ENCODE measurements around the gene IFNK.

DNA sequence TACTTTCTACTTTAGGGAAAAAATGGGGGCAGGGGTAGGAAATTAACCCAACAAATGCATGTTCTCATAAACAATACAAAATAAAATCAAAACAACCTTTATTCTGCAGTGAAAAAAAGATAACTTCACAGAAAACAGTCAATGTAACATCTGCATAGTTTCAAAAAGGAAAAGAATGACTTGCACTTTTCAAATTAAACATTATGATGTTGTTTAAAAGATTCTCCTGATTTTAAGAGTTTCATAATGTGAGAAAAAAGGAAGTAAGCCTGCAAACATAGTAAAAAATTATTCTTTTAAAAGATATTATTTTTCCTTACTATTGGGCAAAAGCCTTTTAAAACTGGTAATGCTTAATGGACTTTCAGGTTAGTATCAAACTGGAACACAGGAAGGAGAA is 41.6 kb downstream of the IFNK start:
- no peak for TF ChIP-seq SMC3 (IDR thresholded peaks at IDR 0.05)
- TF ChIP-seq, protein P1, sequence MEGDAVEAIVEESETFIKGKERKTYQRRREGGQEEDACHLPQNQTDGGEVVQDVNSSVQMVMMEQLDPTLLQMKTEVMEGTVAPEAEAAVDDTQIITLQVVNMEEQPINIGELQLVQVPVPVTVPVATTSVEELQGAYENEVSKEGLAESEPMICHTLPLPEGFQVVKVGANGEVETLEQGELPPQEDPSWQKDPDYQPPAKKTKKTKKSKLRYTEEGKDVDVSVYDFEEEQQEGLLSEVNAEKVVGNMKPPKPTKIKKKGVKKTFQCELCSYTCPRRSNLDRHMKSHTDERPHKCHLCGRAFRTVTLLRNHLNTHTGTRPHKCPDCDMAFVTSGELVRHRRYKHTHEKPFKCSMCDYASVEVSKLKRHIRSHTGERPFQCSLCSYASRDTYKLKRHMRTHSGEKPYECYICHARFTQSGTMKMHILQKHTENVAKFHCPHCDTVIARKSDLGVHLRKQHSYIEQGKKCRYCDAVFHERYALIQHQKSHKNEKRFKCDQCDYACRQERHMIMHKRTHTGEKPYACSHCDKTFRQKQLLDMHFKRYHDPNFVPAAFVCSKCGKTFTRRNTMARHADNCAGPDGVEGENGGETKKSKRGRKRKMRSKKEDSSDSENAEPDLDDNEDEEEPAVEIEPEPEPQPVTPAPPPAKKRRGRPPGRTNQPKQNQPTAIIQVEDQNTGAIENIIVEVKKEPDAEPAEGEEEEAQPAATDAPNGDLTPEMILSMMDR (IDR thresholded peaks at IDR 0.05), result no peak
- TF ChIP-seq, protein P2, sequence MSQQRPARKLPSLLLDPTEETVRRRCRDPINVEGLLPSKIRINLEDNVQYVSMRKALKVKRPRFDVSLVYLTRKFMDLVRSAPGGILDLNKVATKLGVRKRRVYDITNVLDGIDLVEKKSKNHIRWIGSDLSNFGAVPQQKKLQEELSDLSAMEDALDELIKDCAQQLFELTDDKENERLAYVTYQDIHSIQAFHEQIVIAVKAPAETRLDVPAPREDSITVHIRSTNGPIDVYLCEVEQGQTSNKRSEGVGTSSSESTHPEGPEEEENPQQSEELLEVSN (IDR thresholded peaks at IDR 0.05; ENCODE audit: borderline replicate concordance, low read depth), result no peak
- no peak for TF ChIP-seq BHLHE40 (IDR thresholded peaks at IDR 0.05; ENCODE audit: low read depth, low read length)
- TF ChIP-seq POLR2A (IDR thresholded peaks at IDR 0.05; ENCODE audit: low read length), result no peak
- no peak for TF ChIP-seq POLR2AphosphoS2 (conservative IDR thresholded peaks at IDR 0.05; ENCODE audit: low read length)
- TF ChIP-seq, protein P3, sequence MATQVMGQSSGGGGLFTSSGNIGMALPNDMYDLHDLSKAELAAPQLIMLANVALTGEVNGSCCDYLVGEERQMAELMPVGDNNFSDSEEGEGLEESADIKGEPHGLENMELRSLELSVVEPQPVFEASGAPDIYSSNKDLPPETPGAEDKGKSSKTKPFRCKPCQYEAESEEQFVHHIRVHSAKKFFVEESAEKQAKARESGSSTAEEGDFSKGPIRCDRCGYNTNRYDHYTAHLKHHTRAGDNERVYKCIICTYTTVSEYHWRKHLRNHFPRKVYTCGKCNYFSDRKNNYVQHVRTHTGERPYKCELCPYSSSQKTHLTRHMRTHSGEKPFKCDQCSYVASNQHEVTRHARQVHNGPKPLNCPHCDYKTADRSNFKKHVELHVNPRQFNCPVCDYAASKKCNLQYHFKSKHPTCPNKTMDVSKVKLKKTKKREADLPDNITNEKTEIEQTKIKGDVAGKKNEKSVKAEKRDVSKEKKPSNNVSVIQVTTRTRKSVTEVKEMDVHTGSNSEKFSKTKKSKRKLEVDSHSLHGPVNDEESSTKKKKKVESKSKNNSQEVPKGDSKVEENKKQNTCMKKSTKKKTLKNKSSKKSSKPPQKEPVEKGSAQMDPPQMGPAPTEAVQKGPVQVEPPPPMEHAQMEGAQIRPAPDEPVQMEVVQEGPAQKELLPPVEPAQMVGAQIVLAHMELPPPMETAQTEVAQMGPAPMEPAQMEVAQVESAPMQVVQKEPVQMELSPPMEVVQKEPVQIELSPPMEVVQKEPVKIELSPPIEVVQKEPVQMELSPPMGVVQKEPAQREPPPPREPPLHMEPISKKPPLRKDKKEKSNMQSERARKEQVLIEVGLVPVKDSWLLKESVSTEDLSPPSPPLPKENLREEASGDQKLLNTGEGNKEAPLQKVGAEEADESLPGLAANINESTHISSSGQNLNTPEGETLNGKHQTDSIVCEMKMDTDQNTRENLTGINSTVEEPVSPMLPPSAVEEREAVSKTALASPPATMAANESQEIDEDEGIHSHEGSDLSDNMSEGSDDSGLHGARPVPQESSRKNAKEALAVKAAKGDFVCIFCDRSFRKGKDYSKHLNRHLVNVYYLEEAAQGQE (IDR thresholded peaks at IDR 0.05), result no peak
- TF ChIP-seq CBX2 (IDR thresholded peaks at IDR 0.05; ENCODE audit: borderline replicate concordance, low read depth), result no peak
- no peak for TF ChIP-seq ZSCAN20 (CRISPR knock-in tag; IDR thresholded peaks at IDR 0.05)
- TF ChIP-seq, protein P4, sequence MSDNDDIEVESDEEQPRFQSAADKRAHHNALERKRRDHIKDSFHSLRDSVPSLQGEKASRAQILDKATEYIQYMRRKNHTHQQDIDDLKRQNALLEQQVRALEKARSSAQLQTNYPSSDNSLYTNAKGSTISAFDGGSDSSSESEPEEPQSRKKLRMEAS (IDR thresholded peaks at IDR 0.05), result no peak
- TF ChIP-seq JUNB (IDR thresholded peaks at IDR 0.05), result no peak
